ENCODE results near the gene PHGDH. TPM values are rescaled to one million over a fixed set of nuclear protein-coding genes. Genes with fewer than 3 reads are reported as not detected.

Gene PHGDH
- total RNA-seq, 4 donors from 2014 or later = 6.4 to 120 (median 34.6) TPM

GRCh38 chr1:119748040-119748439 lies 36.3 kb downstream of the PHGDH start:
- no peak overlapping the region for H3K4me3 ChIP-seq
- no peak for TF ChIP-seq POLR2A (IDR thresholded peaks at IDR 0.05)
- no peak for TF ChIP-seq CTCF (IDR thresholded peaks at IDR 0.05)
- no peaks in the 10 kb centered on the region for H3K27me3 ChIP-seq
- DNase-seq = no peak
- H3K4me1 ChIP-seq = no peaks in the 10 kb centered on the region
- intact Hi-C loops (cut with DNase I; ENCODE audit: low total_unique reads) = no loop called here
- H3K27ac ChIP-seq = no peak overlapping the region
- H3K9me3 ChIP-seq = no peaks in the 10 kb centered on the region
- no peaks in the 10 kb centered on the region for H3K36me3 ChIP-seq

- no peak for DNase-seq
- no peak overlapping the region for H3K27ac ChIP-seq
- no peak overlapping the region for H3K4me3 ChIP-seq
- intact Hi-C loops (cut with DNase I; ENCODE audit: low total_unique reads) = no loop called here
- TF ChIP-seq POLR2A (IDR thresholded peaks at IDR 0.05) (no peak), CTCF (IDR thresholded peaks at IDR 0.05) (no peak)
- H3K36me3 ChIP-seq = no peaks in the 10 kb centered on the region
- no peaks in the 10 kb centered on the region for H3K27me3 ChIP-seq
- no peaks in the 10 kb centered on the region for H3K4me1 ChIP-seq
- no peaks in the 10 kb centered on the region for H3K9me3 ChIP-seq
These were observed 40.9 kb downstream of the PHGDH start for GRCh38 chr1:119752592-119752991.

GRCh38 chr1:119758584-119758983 lies 46.9 kb downstream of the PHGDH start:
- TF ChIP-seq CTCF (IDR thresholded peaks at IDR 0.05) = no peak
- no peak for TF ChIP-seq POLR2A (IDR thresholded peaks at IDR 0.05)
- no peak overlapping the region for H3K27ac ChIP-seq
- no peaks in the 10 kb centered on the region for H3K9me3 ChIP-seq
- no peaks in the 10 kb centered on the region for H3K27me3 ChIP-seq
- DNase-seq = no peak
- H3K36me3 ChIP-seq = no peaks in the 10 kb centered on the region
- no peaks in the 10 kb centered on the region for H3K4me1 ChIP-seq
- no peak overlapping the region for H3K4me3 ChIP-seq
- intact Hi-C loops (cut with DNase I; ENCODE audit: low total_unique reads) = no loop called here

- Histone ChIP-seq H3K4me1 (no peaks in the 10 kb centered on the region), H3K27ac (no peak overlapping the region), H3K9me3 (no peaks in the 10 kb centered on the region), H3K36me3 (no peaks in the 10 kb centered on the region), H3K4me3 (no peak overlapping the region), H3K27me3 (no peaks in the 10 kb centered on the region)
- TF ChIP-seq CTCF (IDR thresholded peaks at IDR 0.05) (no peak), POLR2A (IDR thresholded peaks at IDR 0.05) (no peak)
- intact Hi-C loops (cut with DNase I; ENCODE audit: low total_unique reads) = no loop called here
- DNase-seq = no peak
These were observed 50.7 kb downstream of the PHGDH start for GRCh38 chr1:119762409-119762808.

- intact Hi-C loops (cut with DNase I; ENCODE audit: low total_unique reads) = no loop called here
- Histone ChIP-seq H3K4me1 (no peaks in the 10 kb centered on the region), H3K36me3 (no peaks in the 10 kb centered on the region), H3K27ac (no peak overlapping the region), H3K27me3 (no peaks in the 10 kb centered on the region), H3K4me3 (no peak overlapping the region), H3K9me3 (no peaks in the 10 kb centered on the region)
- no peak for DNase-seq
- TF ChIP-seq CTCF (IDR thresholded peaks at IDR 0.05) (no peak), POLR2A (IDR thresholded peaks at IDR 0.05) (no peak)
These were observed 51.2 kb downstream of the PHGDH start for GRCh38 chr1:119762953-119763352.

Data from uterus (tissue), 4 donors.